Astrocyte (in vitro differentiated cells and primary cell): ENCODE measurements around the gene RFLNA. TPM values are rescaled to one million over a fixed set of nuclear protein-coding genes. Genes with fewer than 3 reads are reported as not detected.

Source experiments
- DNase-seq: peaks from one replicate; pipeline ENCODE4 v3.0.0-alpha.2; 2010; ENCODE audit warnings: low read depth
- FAIRE-seq: peaks from 2 replicates; lab custom pipeline; 2011; peaks lifted over from hg19 to GRCh38; lab: Jason Lieb, UNC
- H2AFZ ChIP-seq: 2 replicates; pipeline ENCODE4 v1.6.0; 2012; ENCODE audit warnings: low read depth, low read length, inconsistent platforms
- H3K27ac ChIP-seq: 2 replicates; pipeline ENCODE4 v1.5.1; 2011; ENCODE audit warnings: low read depth, low read length, inconsistent platforms
- H3K27me3 ChIP-seq: 2 replicates; pipeline ENCODE4 v1.6.0; 2011; ENCODE audit warnings: low read length, inconsistent platforms; ENCODE audit not compliant: insufficient read depth
- H3K36me3 ChIP-seq: 2 replicates; pipeline ENCODE4 v1.5.1; 2011; ENCODE audit warnings: low read length, inconsistent platforms; ENCODE audit not compliant: insufficient read depth
- H3K4me1 ChIP-seq: 2 replicates; pipeline ENCODE4 v1.5.1; 2011; ENCODE audit warnings: low read length, inconsistent platforms; ENCODE audit not compliant: insufficient read depth
- H3K4me2 ChIP-seq: 2 replicates; pipeline ENCODE4 v1.6.0; 2012; ENCODE audit warnings: low read length, inconsistent platforms
- H3K4me3 ChIP-seq: 2 replicates; pipeline ENCODE4 v1.5.1; 2011; ENCODE audit warnings: low read depth, mild to moderate bottlenecking, low read length, inconsistent platforms; ENCODE audit not compliant: insufficient read depth
- H3K79me2 ChIP-seq: 2 replicates; pipeline ENCODE4 v1.6.0; 2012; ENCODE audit warnings: mild to moderate bottlenecking, low read length, inconsistent platforms; ENCODE audit not compliant: insufficient read depth
- H3K9ac ChIP-seq: 2 replicates; pipeline ENCODE4 v1.6.0; 2012; ENCODE audit warnings: mild to moderate bottlenecking, low read length, inconsistent platforms
- H3K9me3 ChIP-seq: 2 replicates; pipeline ENCODE4 v1.5.1; 2012; ENCODE audit warnings: low read depth, mild to moderate bottlenecking, low read length, inconsistent platforms; ENCODE audit not compliant: insufficient read depth
- H4K20me1 ChIP-seq: 2 replicates; pipeline ENCODE4 v1.6.0; 2012; ENCODE audit warnings: low read length, inconsistent platforms; ENCODE audit not compliant: insufficient read depth
- H3K27ac Mint-ChIP-seq: one replicate; pipeline ENCODE4 v1.8.0; 2021; ENCODE audit warnings: mild to moderate bottlenecking, mixed read lengths; ENCODE audit not compliant: unreplicated experiment
- H3K27me3 Mint-ChIP-seq: one replicate; pipeline ENCODE4 v1.8.0; 2021; ENCODE audit warnings: low read depth, mixed read lengths; ENCODE audit not compliant: unreplicated experiment
- H3K36me3 Mint-ChIP-seq: one replicate; pipeline ENCODE4 v1.8.0; 2021; ENCODE audit warnings: low read depth, mixed read lengths; ENCODE audit not compliant: unreplicated experiment
- H3K4me1 Mint-ChIP-seq: one replicate; pipeline ENCODE4 v1.8.0; 2021; ENCODE audit warnings: low read depth, mixed read lengths; ENCODE audit not compliant: unreplicated experiment
- H3K4me3 Mint-ChIP-seq: one replicate; pipeline ENCODE4 v1.8.0; 2021; ENCODE audit warnings: mild to moderate bottlenecking, moderate library complexity, mixed read lengths; ENCODE audit not compliant: unreplicated experiment
- H3K9me3 Mint-ChIP-seq: one replicate; pipeline ENCODE4 v1.8.0; 2021; ENCODE audit warnings: mild to moderate bottlenecking, mixed read lengths; ENCODE audit not compliant: unreplicated experiment
- EZH2 ChIP-seq: IDR thresholded peaks from 2 replicates; pipeline ENCODE4 v1.6.1; 2012; ENCODE audit warnings: mild to moderate bottlenecking, low read length, inconsistent platforms; ENCODE audit not compliant: insufficient read depth
- total RNA-seq: library from RNA; stranded (reverse); gene quantifications from 2 replicates; pipeline ENCODE4 v1.2.1, GENCODE V29; 2021
- TF ChIP-seq, protein P1 (sequence below): IDR thresholded peaks from 2 replicates; pipeline ENCODE4 v1.5.1; 2011; ENCODE audit warnings: low read depth, mild to moderate bottlenecking, inconsistent platforms, low read length, moderate library complexity; ENCODE audit not compliant: insufficient read depth

RFLNA gene
- total RNA-seq, 1 donor from 2014 or later = 1.8 TPM

DNA sequence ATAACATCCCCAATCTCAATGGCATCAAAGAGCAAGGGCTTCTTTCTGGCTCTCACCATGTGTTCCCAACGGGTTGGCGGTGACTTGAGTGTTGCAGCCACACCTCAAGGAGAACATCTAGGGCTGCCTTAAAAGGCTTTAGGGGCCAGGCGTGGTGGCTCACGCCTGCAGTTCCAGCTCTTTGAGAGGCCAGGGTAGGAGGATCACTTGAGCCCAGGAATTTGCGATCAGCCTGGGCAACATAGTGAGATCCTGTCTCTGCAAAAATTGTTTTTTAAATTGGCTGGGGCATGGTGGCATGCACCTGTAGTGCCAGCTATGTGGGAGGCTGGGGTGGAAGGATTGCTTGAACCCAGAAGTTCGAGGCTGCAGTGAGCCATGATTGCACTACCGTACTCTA, 14.9 kb downstream of the RFLNA start:
- H3K4me3 Mint-ChIP-seq = no peak overlapping the region
- H3K27me3 ChIP-seq = no peaks in the 10 kb centered on the region
- peaks cover 4% of the 10 kb centered on the region for H4K20me1 ChIP-seq
- peaks cover 28% of the 10 kb centered on the region for H3K27me3 Mint-ChIP-seq
- no peaks in the 10 kb centered on the region for H3K4me1 Mint-ChIP-seq
- H3K36me3 ChIP-seq = no peaks in the 10 kb centered on the region
- DNase-seq = no peak
- no peaks in the 10 kb centered on the region for H3K9me3 ChIP-seq
- no peak overlapping the region for H3K4me2 ChIP-seq
- TF ChIP-seq, protein P1, sequence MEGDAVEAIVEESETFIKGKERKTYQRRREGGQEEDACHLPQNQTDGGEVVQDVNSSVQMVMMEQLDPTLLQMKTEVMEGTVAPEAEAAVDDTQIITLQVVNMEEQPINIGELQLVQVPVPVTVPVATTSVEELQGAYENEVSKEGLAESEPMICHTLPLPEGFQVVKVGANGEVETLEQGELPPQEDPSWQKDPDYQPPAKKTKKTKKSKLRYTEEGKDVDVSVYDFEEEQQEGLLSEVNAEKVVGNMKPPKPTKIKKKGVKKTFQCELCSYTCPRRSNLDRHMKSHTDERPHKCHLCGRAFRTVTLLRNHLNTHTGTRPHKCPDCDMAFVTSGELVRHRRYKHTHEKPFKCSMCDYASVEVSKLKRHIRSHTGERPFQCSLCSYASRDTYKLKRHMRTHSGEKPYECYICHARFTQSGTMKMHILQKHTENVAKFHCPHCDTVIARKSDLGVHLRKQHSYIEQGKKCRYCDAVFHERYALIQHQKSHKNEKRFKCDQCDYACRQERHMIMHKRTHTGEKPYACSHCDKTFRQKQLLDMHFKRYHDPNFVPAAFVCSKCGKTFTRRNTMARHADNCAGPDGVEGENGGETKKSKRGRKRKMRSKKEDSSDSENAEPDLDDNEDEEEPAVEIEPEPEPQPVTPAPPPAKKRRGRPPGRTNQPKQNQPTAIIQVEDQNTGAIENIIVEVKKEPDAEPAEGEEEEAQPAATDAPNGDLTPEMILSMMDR = no peak
- no peak for TF ChIP-seq EZH2
- no peak overlapping the region for H3K9ac ChIP-seq
- no peak overlapping the region for H3K4me3 ChIP-seq
- H3K4me1 ChIP-seq = no peaks in the 10 kb centered on the region
- H3K9me3 Mint-ChIP-seq = peaks cover 3% of the 10 kb centered on the region
- no peak overlapping the region for H3K27ac Mint-ChIP-seq
- H3K79me2 ChIP-seq = no peaks in the 10 kb centered on the region
- H2AFZ ChIP-seq = no peak overlapping the region
- FAIRE-seq = no peak
- peaks cover 4% of the 10 kb centered on the region for H3K36me3 Mint-ChIP-seq
- no peak overlapping the region for H3K27ac ChIP-seq

DNA sequence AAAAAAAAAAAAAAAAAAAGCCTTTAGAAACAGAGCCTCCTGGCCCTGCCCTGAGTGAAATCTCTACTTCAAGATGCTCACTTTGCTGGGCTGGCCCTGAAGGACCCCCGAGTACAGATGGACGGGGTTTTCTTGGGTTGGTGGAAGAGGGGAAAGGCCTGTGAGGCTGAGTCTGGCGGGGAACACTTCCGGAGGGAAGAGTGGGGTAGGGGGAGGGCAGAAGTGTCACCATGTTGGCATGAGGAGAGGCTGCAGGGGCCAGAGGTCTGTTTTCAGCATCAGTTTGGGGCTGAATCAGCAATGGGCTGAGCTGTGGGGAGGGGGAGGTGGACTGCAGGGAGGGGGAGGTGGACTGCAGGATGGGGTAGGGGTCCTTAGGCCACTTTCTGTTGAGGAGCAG, 15.3 kb downstream of the RFLNA start:
- Mint-ChIP-seq H3K27me3 (peaks cover 23% of the 10 kb centered on the region), H3K9me3 (no peaks in the 10 kb centered on the region), H3K27ac (no peak overlapping the region), H3K4me1 (no peaks in the 10 kb centered on the region), H3K4me3 (no peak overlapping the region), H3K36me3 (peaks cover 4% of the 10 kb centered on the region)
- no peak for TF ChIP-seq EZH2
- TF ChIP-seq, protein P1 = no peak
- no peaks in the 10 kb centered on the region for H3K9me3 ChIP-seq
- H3K4me1 ChIP-seq = no peaks in the 10 kb centered on the region
- H3K79me2 ChIP-seq = no peaks in the 10 kb centered on the region
- no peak overlapping the region for H3K9ac ChIP-seq
- H3K4me3 ChIP-seq = no peak overlapping the region
- DNase-seq (no peak), FAIRE-seq (no peak)
- H3K27me3 ChIP-seq = no peaks in the 10 kb centered on the region
- H4K20me1 ChIP-seq = peaks cover 4% of the 10 kb centered on the region
- H2AFZ ChIP-seq = no peak overlapping the region
- no peak overlapping the region for H3K27ac ChIP-seq
- no peaks in the 10 kb centered on the region for H3K36me3 ChIP-seq
- no peak overlapping the region for H3K4me2 ChIP-seq

DNA sequence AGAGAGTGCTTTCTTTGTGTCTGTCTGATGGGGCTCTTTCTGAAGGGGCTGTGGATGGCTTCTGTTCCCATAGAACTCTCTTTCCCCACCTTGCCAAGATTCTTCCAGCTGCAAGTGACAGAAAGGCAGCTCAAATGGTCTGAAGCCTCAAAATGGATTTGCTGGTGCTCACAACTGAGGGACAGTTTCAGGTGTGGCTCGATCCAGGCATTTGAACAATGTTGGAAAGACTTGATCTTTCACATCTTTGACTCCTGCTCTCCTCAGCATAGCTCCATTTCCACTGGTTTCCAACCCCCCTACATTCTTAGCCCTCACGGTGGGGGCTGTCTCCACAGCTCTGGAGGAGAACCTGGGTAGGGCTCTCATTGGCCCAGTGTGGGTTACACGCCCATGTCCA, 15.9 kb downstream of the RFLNA start:
- H3K36me3 ChIP-seq = no peaks in the 10 kb centered on the region
- Mint-ChIP-seq H3K27ac (no peak overlapping the region), H3K4me1 (no peaks in the 10 kb centered on the region), H3K36me3 (peaks cover 4% of the 10 kb centered on the region), H3K9me3 (no peaks in the 10 kb centered on the region), H3K4me3 (no peak overlapping the region), H3K27me3 (peaks cover 22% of the 10 kb centered on the region)
- H3K79me2 ChIP-seq = no peaks in the 10 kb centered on the region
- H3K9me3 ChIP-seq = no peaks in the 10 kb centered on the region
- H3K9ac ChIP-seq = no peak overlapping the region
- no peak overlapping the region for H3K4me3 ChIP-seq
- no peak for FAIRE-seq
- H3K27ac ChIP-seq = no peak overlapping the region
- no peak for DNase-seq
- H3K4me1 ChIP-seq = no peaks in the 10 kb centered on the region
- H4K20me1 ChIP-seq = peaks cover 4% of the 10 kb centered on the region
- no peaks in the 10 kb centered on the region for H3K27me3 ChIP-seq
- no peak for TF ChIP-seq EZH2
- TF ChIP-seq, protein P1 = no peak
- H3K4me2 ChIP-seq = no peak overlapping the region
- H2AFZ ChIP-seq = no peak overlapping the region
